Right lobe of liver (tissue), 6 donors: ENCODE data around the gene EPHA6. TPM values are rescaled to one million over a fixed set of nuclear protein-coding genes. Genes with fewer than 3 reads are reported as not detected.

Experiments
- ATAC-seq, 4 donors: fragments of 200-7000 bp; cut with Tn5 transposase; one replicate each; pipeline ENCODE4 v1.9.1; 2020; ENCODE audit warnings: mild to moderate bottlenecking in 4 of 4, moderate library complexity in 4 of 4
- DNase-seq, 3 donors: peaks; one replicate each; pipeline ENCODE4 v3.0.0-alpha.2; 2020
- H3K27ac ChIP-seq, 3 donors: fragments of 200-600 bp; one replicate each; pipeline ENCODE4 v1.8.0; 2022
- H3K27me3 ChIP-seq, 2 donors: fragments of 200-600 bp; one replicate each; pipeline ENCODE4 v1.8.0; 2022
- H3K36me3 ChIP-seq, 4 donors: fragments of 200-600 bp; sonication (generic) in 1 of 4; one replicate each; pipeline versions ENCODE4 v1.5.1 to v1.8.0; 2017 to 2022; ENCODE audit warnings: control low read depth in 1 of 4
- H3K4me1 ChIP-seq, 4 donors: fragments of 200-600 bp; sonication (generic) in 1 of 4; one replicate each; pipeline versions ENCODE4 v1.5.1 to v1.8.0; 2017 to 2022; ENCODE audit warnings: control low read depth in 1 of 4
- H3K4me3 ChIP-seq, 3 donors: fragments of 200-600 bp; one replicate each; pipeline ENCODE4 v1.8.0; 2022
- H3K9me3 ChIP-seq, 4 donors: fragments of 200-600 bp; sonication (generic) in 1 of 4; one replicate each; pipeline versions ENCODE4 v1.5.1 to v1.8.0; 2017 to 2022; ENCODE audit warnings: control low read depth in 1 of 4
- POLR2A ChIP-seq: fragments of 450-650 bp; IDR thresholded peaks from one replicate; pipeline ENCODE4 v1.6.1; 2017; ENCODE audit warnings: antibody characterized with exemption, mild to moderate bottlenecking
- WGBS: methylation state at CpG from one replicate; pipeline ENCODE4 v1.1.6; 2018; ENCODE audit warnings: low coverage, low lambda C conversion rate; ENCODE audit not compliant: insufficient coverage; ENCODE audit errors: missing lambda C conversion rate; 5-methylcytosine and 5-hydroxymethylcytosine counted together
- intact Hi-C, 2 donors: fragments of 100-400 bp; cut with DNase I; formaldehyde crosslinking; loops; one replicate each; pipeline versions ENCODE4 v1.11.2 to v1.14.1; 2022
- total RNA-seq, 6 experiments: library from RNA; depleted of rRNA in 2 of 6; stranded (reverse); fragments of >200 nt in 2 of 6; fragmentation: NEBNext Ultra II Directional in 3 of 6; extraction: Animal tissue kit (Norgen Biotek cat#: 25700) in 3 of 6; gene quantifications; one replicate each; pipeline versions ENCODE4 v1.1.0 to v1.2.4, GENCODE V29; 2016 to 2023
- TF ChIP-seq, protein P1 (sequence below), 4 donors: fragments of 200-600 bp in 3 of 4; fragments of 450-650 bp in 1 of 4; IDR thresholded peaks; one replicate each; pipeline versions ENCODE4 v1.5.1 to v1.8.0; 2016 to 2022; ENCODE audit warnings: antibody characterized with exemption in 4 of 4, mild to moderate bottlenecking in 2 of 4
- donor health status: DM: no; HTN: yes; CAD: no.
- donor health status: DM: no; HTN: no; CAD: no.
- donor health status: DM: no; HTN: no; CAD: no.
- donor health status: DM: no; HTN: yes; CAD: no.
- donor health status: DM: no; HTN: yes; CAD: no.

EPHA6 gene
- total RNA-seq, 6 experiments from 2014 or later, result not detected

DNA sequence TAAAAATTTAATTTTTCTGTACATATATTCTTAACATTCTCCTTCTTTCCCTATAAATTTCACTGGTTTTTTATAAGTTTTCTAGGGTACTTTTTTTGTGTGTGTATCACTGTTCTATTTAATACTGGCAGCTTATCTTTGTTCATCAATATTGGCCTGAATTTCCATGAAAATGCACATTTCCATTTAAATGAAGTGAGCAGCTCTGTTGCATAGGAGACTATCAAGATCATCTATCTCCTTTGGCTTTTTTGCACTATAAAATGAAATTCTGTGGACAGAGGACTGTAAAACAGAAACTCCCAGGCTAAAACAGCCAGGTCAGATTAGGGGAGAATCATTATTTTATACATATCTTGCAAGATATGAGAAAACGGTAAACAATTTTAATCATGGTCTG lies 673.2 kb downstream of the EPHA6 start:
- intact Hi-C loops, result no loop called here
- ATAC-seq (no peak), DNase-seq (no peak)
- Histone ChIP-seq H3K27ac (no peak overlapping the region), H3K9me3 (no peaks in the 10 kb centered on the region), H3K4me1 (no peaks in the 10 kb centered on the region), H3K27me3 (no peaks in the 10 kb centered on the region), H3K36me3 (no peaks in the 10 kb centered on the region), H3K4me3 (no peak overlapping the region)
- no peak for TF ChIP-seq POLR2A
- TF ChIP-seq, protein P1, sequence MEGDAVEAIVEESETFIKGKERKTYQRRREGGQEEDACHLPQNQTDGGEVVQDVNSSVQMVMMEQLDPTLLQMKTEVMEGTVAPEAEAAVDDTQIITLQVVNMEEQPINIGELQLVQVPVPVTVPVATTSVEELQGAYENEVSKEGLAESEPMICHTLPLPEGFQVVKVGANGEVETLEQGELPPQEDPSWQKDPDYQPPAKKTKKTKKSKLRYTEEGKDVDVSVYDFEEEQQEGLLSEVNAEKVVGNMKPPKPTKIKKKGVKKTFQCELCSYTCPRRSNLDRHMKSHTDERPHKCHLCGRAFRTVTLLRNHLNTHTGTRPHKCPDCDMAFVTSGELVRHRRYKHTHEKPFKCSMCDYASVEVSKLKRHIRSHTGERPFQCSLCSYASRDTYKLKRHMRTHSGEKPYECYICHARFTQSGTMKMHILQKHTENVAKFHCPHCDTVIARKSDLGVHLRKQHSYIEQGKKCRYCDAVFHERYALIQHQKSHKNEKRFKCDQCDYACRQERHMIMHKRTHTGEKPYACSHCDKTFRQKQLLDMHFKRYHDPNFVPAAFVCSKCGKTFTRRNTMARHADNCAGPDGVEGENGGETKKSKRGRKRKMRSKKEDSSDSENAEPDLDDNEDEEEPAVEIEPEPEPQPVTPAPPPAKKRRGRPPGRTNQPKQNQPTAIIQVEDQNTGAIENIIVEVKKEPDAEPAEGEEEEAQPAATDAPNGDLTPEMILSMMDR (IDR thresholded peaks at IDR 0.05), result no peak
- WGBS, result 83% methylated on average over 1 of the region's 1 CpG

DNA sequence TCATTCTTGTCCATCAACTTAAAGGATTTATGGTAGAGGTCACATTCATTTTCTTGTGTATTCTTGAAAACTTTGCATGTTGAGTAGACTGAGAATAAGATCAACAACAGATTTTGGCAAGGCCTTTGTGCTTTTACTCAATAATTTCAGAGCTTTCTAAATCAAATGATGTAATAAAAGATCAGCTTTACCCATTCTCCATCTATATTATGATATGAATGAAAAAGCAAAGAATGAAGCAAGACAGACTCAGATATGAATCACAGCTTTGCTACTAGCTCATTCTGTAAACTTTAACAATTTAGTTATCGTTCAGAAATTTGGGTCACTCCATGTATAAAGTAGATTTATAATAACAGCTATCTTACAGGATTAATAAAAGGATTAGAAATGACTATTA lies 674.3 kb downstream of the EPHA6 start:
- no peaks in the 10 kb centered on the region for H3K27me3 ChIP-seq
- H3K4me3 ChIP-seq, result no peak overlapping the region
- no peaks in the 10 kb centered on the region for H3K9me3 ChIP-seq
- 85% methylated on average over 1 of the region's 1 CpG for WGBS
- no peak for DNase-seq
- intact Hi-C loops, result no loop called here
- H3K36me3 ChIP-seq, result no peaks in the 10 kb centered on the region
- no peak for TF ChIP-seq POLR2A
- TF ChIP-seq, protein P1 (IDR thresholded peaks at IDR 0.05), result no peak
- ATAC-seq, result no peak
- no peak overlapping the region for H3K27ac ChIP-seq
- no peaks in the 10 kb centered on the region for H3K4me1 ChIP-seq

DNA sequence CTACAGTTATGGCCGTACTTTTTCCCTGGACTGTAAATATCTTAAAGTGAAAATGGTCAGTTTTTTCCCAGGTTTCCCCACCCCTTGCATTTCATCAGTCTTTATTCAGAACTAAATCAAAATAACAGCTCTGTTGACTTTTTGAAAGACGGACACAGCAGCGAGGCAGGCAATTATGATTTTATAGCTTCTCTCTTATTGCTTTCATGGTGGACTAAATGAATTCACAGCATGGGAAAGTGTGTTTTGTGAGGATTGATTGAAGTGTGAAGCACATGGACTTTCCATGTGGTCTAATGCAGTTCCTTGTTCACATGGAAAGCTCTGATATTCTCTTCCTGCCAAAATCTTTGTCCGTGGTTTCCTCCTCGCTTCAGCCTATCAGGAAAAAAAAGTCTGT lies 681.5 kb downstream of the EPHA6 start:
- H3K36me3 ChIP-seq, result no peaks in the 10 kb centered on the region
- whole genome bisulfite sequencing, result 74% methylated on average over 5 of the region's 5 CpGs
- no peaks in the 10 kb centered on the region for H3K4me1 ChIP-seq
- DNase-seq (no peak), ATAC-seq (no peak)
- H3K9me3 ChIP-seq, result no peaks in the 10 kb centered on the region
- intact Hi-C loops, result no loop called here
- H3K4me3 ChIP-seq, result no peak overlapping the region
- no peaks in the 10 kb centered on the region for H3K27me3 ChIP-seq
- TF ChIP-seq, protein P1 (IDR thresholded peaks at IDR 0.05), result no peak
- no peak for TF ChIP-seq POLR2A
- no peak overlapping the region for H3K27ac ChIP-seq

DNA sequence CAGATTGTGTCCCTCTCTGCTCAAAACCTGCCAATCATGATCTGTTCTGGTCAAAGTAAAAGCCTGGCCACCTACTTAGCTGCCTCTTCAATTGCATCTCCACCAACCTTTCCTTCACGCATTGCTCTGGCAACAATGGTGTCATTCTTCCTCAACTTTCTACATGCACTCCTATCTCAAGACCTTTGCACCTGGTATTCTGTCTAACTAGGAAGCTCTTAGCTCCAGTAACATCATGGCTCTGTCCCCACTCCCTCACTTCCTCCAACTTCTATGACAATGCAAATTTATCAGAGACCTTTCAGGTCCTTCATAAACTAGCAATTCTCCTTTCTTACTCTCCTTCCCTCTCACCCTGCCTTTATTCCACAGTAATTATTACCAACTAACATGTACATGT lies 682.7 kb downstream of the EPHA6 start:
- DNase-seq (no peak), ATAC-seq (no peak)
- Histone ChIP-seq H3K9me3 (no peaks in the 10 kb centered on the region), H3K4me1 (no peaks in the 10 kb centered on the region), H3K36me3 (no peaks in the 10 kb centered on the region), H3K27ac (no peak overlapping the region), H3K4me3 (no peak overlapping the region), H3K27me3 (no peaks in the 10 kb centered on the region)
- 73% methylated on average over 1 of the region's 1 CpG for WGBS
- TF ChIP-seq, protein P1 (IDR thresholded peaks at IDR 0.05), result no peak
- TF ChIP-seq POLR2A, result no peak
- intact Hi-C loops, result no loop called here

DNA sequence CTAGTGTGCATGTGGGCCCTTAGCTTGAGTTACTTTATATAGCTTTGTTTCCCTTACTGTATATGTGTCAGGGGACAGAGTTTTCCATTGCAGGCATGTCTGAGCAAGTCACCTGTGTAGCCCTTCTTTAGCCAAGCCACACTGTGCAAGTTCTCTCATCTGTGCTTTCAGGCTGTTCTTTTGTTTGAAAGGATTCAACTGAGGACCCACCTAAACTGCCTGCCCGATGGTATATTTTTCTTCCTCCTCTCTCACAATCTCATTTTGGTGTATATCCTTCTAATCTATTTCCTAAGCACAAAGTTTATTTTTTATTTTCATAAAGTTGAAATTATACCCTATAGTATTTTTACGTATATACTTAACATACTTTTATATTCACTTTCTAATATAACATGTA lies 690.1 kb downstream of the EPHA6 start:
- no peak overlapping the region for H3K27ac ChIP-seq
- no peaks in the 10 kb centered on the region for H3K4me1 ChIP-seq
- DNase-seq (no peak), ATAC-seq (no peak)
- no peak for TF ChIP-seq POLR2A
- TF ChIP-seq, protein P1 (IDR thresholded peaks at IDR 0.05), result no peak
- H3K4me3 ChIP-seq, result no peak overlapping the region
- H3K9me3 ChIP-seq, result no peaks in the 10 kb centered on the region
- intact Hi-C loops, result no loop called here
- WGBS, result 91% methylated on average over 2 of the region's 2 CpGs
- H3K27me3 ChIP-seq, result no peaks in the 10 kb centered on the region
- no peaks in the 10 kb centered on the region for H3K36me3 ChIP-seq
